DOHH2 (cell line): ENCODE results near the gene EXOC8.

ENCODE experiments used
- H3F3A ChIP-seq: fragments of 200-600 bp; sonication (generic), shearing (Covaris generic); 2 replicates; pipeline ENCODE4 v1.6.0; 2016; ENCODE audit warnings: antibody characterized with exemption, mild to moderate bottlenecking; ENCODE audit not compliant: control insufficient read depth, insufficient read depth
- H3K27ac ChIP-seq: fragments of 200-600 bp; sonication (generic); 2 replicates; pipeline ENCODE4 v1.5.1; 2014; ENCODE audit warnings: low read depth, mild to moderate bottlenecking, low read length, moderate library complexity
- H3K27me3 ChIP-seq: fragments of 200-600 bp; sonication (generic); 2 replicates; pipeline ENCODE4 v1.6.1; 2014; ENCODE audit warnings: mild to moderate bottlenecking, low read length, mixed read lengths; ENCODE audit not compliant: control insufficient read depth
- H3K36me3 ChIP-seq: fragments of 200-600 bp; sonication (generic); 2 replicates; pipeline ENCODE4 v1.6.1; 2014; ENCODE audit warnings: mild to moderate bottlenecking, low read length, moderate library complexity, mixed read lengths; ENCODE audit not compliant: control insufficient read depth
- H3K4me1 ChIP-seq: fragments of 200-600 bp; sonication (generic); 2 replicates; pipeline ENCODE4 v1.6.1; 2014; ENCODE audit warnings: mild to moderate bottlenecking, low read length, mixed read lengths; ENCODE audit not compliant: control insufficient read depth
- H3K4me2 ChIP-seq: fragments of 200-600 bp; sonication (generic); 2 replicates; pipeline ENCODE4 v1.6.0; 2014; ENCODE audit warnings: mild to moderate bottlenecking, low read length, moderate library complexity
- H3K4me3 ChIP-seq: fragments of 200-600 bp; sonication (generic); 2 replicates; pipeline ENCODE4 v1.5.1; 2014; ENCODE audit warnings: mild to moderate bottlenecking, low read length, mixed read lengths
- H3K79me2 ChIP-seq: fragments of 200-600 bp; sonication (generic); 2 replicates; pipeline ENCODE4 v1.6.1; 2014; ENCODE audit warnings: mild to moderate bottlenecking, low read length, mixed read lengths; ENCODE audit not compliant: control insufficient read depth
- H3K9me2 ChIP-seq: fragments of 200-600 bp; sonication (generic); replicated peaks from 2 replicates; pipeline ENCODE4 v1.6.1; 2014; ENCODE audit warnings: mild to moderate bottlenecking, low read length, mixed read lengths; ENCODE audit not compliant: control insufficient read depth
- H3K9me3 ChIP-seq: fragments of 200-600 bp; sonication (generic); 2 replicates; pipeline ENCODE4 v1.6.1; 2014; ENCODE audit warnings: antibody characterized with exemption, low read length, mixed read lengths; ENCODE audit not compliant: control insufficient read depth, insufficient read depth
- H4K20me1 ChIP-seq: fragments of 200-600 bp; sonication (generic); 2 replicates; pipeline ENCODE4 v1.6.0; 2014; ENCODE audit warnings: low read depth, mild to moderate bottlenecking, antibody characterized with exemption, low read length, moderate library complexity; ENCODE audit not compliant: control insufficient read depth, insufficient read depth
- EZH2phosphoT487 ChIP-seq: fragments of 200-600 bp; sonication (generic); IDR thresholded peaks from 2 replicates; pipeline ENCODE4 v1.6.1; 2017; ENCODE audit warnings: borderline replicate concordance, mild to moderate bottlenecking, antibody characterized with exemption, low read length, moderate library complexity, mixed read lengths
- TF ChIP-seq, protein P1 (sequence below): fragments of 200-600 bp; sonication (generic); IDR thresholded peaks from one replicate; pipeline ENCODE4 v1.5.1; 2014; ENCODE audit warnings: antibody characterized with exemption, mild to moderate bottlenecking, low read depth, low read length; ENCODE audit not compliant: poor library complexity, severe bottlenecking

The EXOC8 gene

DNA sequence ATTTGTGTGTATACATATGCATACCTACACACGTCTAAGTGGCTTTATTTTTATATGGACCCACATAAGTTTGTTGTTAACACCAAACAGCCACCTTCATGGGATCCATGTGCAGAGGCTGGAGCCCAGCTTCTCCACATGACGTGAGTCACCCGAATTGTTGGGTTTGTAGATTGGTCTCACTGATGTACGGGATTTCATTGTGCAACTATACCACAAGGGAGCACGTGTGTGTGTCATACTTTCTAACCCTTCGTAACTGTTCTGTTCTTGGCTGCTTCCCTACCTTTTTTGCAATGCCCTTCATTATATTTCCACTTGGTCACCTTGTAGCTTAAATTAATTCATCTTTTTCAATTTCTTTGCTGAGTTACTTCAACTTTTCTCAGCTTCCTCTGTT, 21.5 kb upstream of the EXOC8 start:
- H4K20me1 ChIP-seq = no peaks in the 10 kb centered on the region
- H3K9me2 ChIP-seq = no peaks in the 10 kb centered on the region
- no peaks in the 10 kb centered on the region for H3K9me3 ChIP-seq
- H3F3A ChIP-seq = peaks cover 8% of the 10 kb centered on the region; the same call in 1 of the 2 replicates
- no peaks in the 10 kb centered on the region for H3K27me3 ChIP-seq
- no peaks in the 10 kb centered on the region for H3K4me1 ChIP-seq
- H3K27ac ChIP-seq = no peak overlapping the region
- no peak overlapping the region for H3K4me3 ChIP-seq
- TF ChIP-seq EZH2phosphoT487 = no peak
- TF ChIP-seq, protein P1, sequence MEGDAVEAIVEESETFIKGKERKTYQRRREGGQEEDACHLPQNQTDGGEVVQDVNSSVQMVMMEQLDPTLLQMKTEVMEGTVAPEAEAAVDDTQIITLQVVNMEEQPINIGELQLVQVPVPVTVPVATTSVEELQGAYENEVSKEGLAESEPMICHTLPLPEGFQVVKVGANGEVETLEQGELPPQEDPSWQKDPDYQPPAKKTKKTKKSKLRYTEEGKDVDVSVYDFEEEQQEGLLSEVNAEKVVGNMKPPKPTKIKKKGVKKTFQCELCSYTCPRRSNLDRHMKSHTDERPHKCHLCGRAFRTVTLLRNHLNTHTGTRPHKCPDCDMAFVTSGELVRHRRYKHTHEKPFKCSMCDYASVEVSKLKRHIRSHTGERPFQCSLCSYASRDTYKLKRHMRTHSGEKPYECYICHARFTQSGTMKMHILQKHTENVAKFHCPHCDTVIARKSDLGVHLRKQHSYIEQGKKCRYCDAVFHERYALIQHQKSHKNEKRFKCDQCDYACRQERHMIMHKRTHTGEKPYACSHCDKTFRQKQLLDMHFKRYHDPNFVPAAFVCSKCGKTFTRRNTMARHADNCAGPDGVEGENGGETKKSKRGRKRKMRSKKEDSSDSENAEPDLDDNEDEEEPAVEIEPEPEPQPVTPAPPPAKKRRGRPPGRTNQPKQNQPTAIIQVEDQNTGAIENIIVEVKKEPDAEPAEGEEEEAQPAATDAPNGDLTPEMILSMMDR = no peak
- no peaks in the 10 kb centered on the region; the same call in 1 of the 2 replicates for H3K36me3 ChIP-seq
- no peak overlapping the region for H3K4me2 ChIP-seq
- no peaks in the 10 kb centered on the region for H3K79me2 ChIP-seq

DNA sequence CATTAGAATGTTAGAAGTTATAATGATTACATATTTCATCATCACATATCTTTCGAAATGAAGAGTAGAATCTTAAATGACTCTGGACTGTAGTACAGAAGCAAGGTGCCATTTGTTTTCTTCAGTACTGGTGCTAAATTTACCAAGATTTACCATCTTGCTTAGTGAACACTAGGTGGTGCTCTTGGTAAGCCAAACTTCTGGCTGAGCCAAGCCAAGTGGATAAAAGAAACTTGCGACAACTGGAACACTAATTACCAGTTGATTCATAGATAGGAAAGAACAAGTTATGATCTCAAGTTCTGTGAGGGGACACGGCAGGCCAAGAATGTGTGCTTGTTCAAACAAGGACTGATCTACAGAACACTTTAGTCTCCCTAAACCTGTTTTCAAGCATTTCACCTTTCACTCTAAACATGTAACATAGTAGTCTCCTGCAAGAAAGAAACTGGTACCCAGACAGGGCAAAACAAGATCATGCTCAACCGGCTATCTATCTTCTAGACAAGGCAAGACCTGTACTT, 20.2 kb upstream of the EXOC8 start:
- TF ChIP-seq, protein P1 = peak; percentile 79
- no peak for TF ChIP-seq EZH2phosphoT487
- Histone ChIP-seq H4K20me1 (no peaks in the 10 kb centered on the region), H3K9me2 (no peaks in the 10 kb centered on the region), H3K4me3 (no peak overlapping the region), H3K9me3 (no peaks in the 10 kb centered on the region), H3K4me2 (no peak overlapping the region), H3K4me1 (no peaks in the 10 kb centered on the region), H3K27me3 (no peaks in the 10 kb centered on the region), H3K36me3 (peaks cover 3% of the 10 kb centered on the region), H3F3A (peaks cover 11% of the 10 kb centered on the region; the same call in 1 of the 2 replicates), H3K79me2 (no peaks in the 10 kb centered on the region), H3K27ac (no peak overlapping the region)

DNA sequence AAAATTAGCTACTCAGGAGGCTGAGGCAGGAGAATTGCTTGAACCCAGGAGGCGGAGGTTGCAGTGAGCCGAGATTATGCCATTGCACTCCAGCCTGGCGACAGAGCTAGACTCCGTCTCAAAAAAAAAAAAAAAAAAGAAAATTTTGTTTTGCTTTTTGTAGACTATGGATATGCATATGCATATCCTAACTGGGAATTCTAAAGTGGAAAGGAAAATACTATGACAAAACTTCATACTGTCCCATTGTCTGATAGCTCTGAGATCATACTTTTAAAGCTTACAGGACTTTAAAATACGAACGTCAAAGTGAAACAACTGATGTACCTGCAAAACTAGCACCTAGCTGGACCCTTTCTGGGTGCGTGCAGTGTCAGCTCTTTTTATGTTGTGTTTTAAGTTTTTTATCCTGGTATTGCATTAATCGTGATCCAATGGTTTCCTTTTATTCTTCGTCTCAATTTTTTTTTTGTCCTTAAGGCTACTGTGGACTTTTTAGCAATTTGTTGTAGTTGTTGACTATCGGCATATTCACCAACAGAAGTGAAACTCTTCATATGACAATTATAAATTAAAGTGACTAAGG, 19.6 kb upstream of the EXOC8 start:
- no peak overlapping the region for H3K4me3 ChIP-seq
- H3K9me2 ChIP-seq = no peaks in the 10 kb centered on the region
- no peaks in the 10 kb centered on the region for H4K20me1 ChIP-seq
- no peaks in the 10 kb centered on the region for H3K79me2 ChIP-seq
- H3K4me1 ChIP-seq = no peaks in the 10 kb centered on the region
- no peaks in the 10 kb centered on the region for H3K27me3 ChIP-seq
- H3K9me3 ChIP-seq = no peaks in the 10 kb centered on the region
- H3F3A ChIP-seq = peaks cover 11% of the 10 kb centered on the region; the same call in 1 of the 2 replicates
- no peak for TF ChIP-seq EZH2phosphoT487
- TF ChIP-seq, protein P1 = no peak
- H3K36me3 ChIP-seq = peaks cover 10% of the 10 kb centered on the region
- no peak overlapping the region for H3K27ac ChIP-seq
- H3K4me2 ChIP-seq = no peak overlapping the region
